ENCODE results near the gene TYW5.

GRCh38 chr2:199997296-199997695 is 42.0 kb upstream of the TYW5 start:
- no peak for TF ChIP-seq EZH2 (IDR thresholded peaks at IDR 0.05; ENCODE audit: insufficient read depth, low read length)
- TF ChIP-seq, protein P1, sequence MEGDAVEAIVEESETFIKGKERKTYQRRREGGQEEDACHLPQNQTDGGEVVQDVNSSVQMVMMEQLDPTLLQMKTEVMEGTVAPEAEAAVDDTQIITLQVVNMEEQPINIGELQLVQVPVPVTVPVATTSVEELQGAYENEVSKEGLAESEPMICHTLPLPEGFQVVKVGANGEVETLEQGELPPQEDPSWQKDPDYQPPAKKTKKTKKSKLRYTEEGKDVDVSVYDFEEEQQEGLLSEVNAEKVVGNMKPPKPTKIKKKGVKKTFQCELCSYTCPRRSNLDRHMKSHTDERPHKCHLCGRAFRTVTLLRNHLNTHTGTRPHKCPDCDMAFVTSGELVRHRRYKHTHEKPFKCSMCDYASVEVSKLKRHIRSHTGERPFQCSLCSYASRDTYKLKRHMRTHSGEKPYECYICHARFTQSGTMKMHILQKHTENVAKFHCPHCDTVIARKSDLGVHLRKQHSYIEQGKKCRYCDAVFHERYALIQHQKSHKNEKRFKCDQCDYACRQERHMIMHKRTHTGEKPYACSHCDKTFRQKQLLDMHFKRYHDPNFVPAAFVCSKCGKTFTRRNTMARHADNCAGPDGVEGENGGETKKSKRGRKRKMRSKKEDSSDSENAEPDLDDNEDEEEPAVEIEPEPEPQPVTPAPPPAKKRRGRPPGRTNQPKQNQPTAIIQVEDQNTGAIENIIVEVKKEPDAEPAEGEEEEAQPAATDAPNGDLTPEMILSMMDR (IDR thresholded peaks at IDR 0.05; ENCODE audit: insufficient read depth, low read depth, low read length), result no peak

Measured in astrocyte (in vitro differentiated cells and primary cell).